T-cell (primary cell): ENCODE results near the gene ANKS6. TPM values are rescaled to one million over a fixed set of nuclear protein-coding genes. Genes with fewer than 3 reads are reported as not detected.

Experiments used
- ATAC-seq, 4 experiments: fragments of 200-7000 bp in 3 of 4; fragments of 150-1000 bp in 1 of 4; cut with Tn5 transposase; replicated peaks in 1 of 4; 1 replicate in 3 of 4; 2 replicates in 1 of 4; pipeline ENCODE4 v1.10.0; 2021; ENCODE audit warnings: moderate library complexity in 3 of 4, mild to moderate bottlenecking in 2 of 4, moderate number of reproducible peaks in 1 of 4
- CTCF ChIA-PET, 2 donors: fragments of 300-600 bp; sonication (Branson Sonifier 250); formaldehyde crosslinking; loops; one replicate each; lab custom pipeline; 2022; ENCODE audit warnings: antibody characterized with exemption in 2 of 2; lab: Charles Lee
- POLR2A ChIA-PET, 2 donors: fragments of 300-600 bp; sonication (Branson Sonifier 250); formaldehyde crosslinking; loops; one replicate each; lab custom pipeline; 2022; ENCODE audit warnings: antibody characterized with exemption in 2 of 2; lab: Charles Lee
- DNase-seq, 35 experiments: peaks; one replicate each; pipeline versions ENCODE4 v3.0.0 to v3.0.0-alpha.2; 2013 to 2023
- H3K27ac ChIP-seq: one replicate; pipeline ENCODE4 v1.5.1; 2013; ENCODE audit warnings: low read length
- H3K27me3 ChIP-seq, 2 experiments: replicated peaks in 1 of 2; 1 replicate in 1 of 2; 2 replicates in 1 of 2; pipeline versions ENCODE4 v1.6.1 to v1.7.0; 2013; ENCODE audit warnings: low read length in 1 of 2, mixed read lengths in 1 of 2; ENCODE audit not compliant: control insufficient read depth in 2 of 2, insufficient read depth in 2 of 2; ENCODE audit errors: extremely low read depth in 1 of 2
- H3K36me3 ChIP-seq, 2 donors: 1 replicate in 1 of 2; 2 replicates in 1 of 2; pipeline versions ENCODE4 v1.6.1 to v1.7.0; 2013; ENCODE audit warnings: low read length in 1 of 2; ENCODE audit not compliant: control insufficient read depth in 2 of 2, insufficient read depth in 1 of 2; ENCODE audit errors: extremely low read depth in 1 of 2
- H3K4me1 ChIP-seq, 2 experiments: 1 replicate in 1 of 2; 2 replicates in 1 of 2; pipeline versions ENCODE4 v1.6.1 to v1.7.0; 2013; ENCODE audit warnings: low read length in 2 of 2, mixed read lengths in 1 of 2; ENCODE audit not compliant: insufficient read depth in 2 of 2, control insufficient read depth in 1 of 2; ENCODE audit errors: extremely low read depth in 1 of 2
- H3K4me3 ChIP-seq, 2 donors: 1 replicate in 1 of 2; 2 replicates in 1 of 2; pipeline versions ENCODE4 v1.5.1 to v1.7.0; 2013; ENCODE audit warnings: mild to moderate bottlenecking in 2 of 2, low read length in 1 of 2, moderate library complexity in 1 of 2; ENCODE audit not compliant: control insufficient read depth in 1 of 2; ENCODE audit errors: extremely low read depth in 1 of 2
- H3K9me3 ChIP-seq: 2 replicates; pipeline ENCODE4 v1.7.0; 2013
- H3K27ac Mint-ChIP-seq, 2 donors: one replicate each; pipeline ENCODE4 v1.8.0; 2020 to 2021; ENCODE audit warnings: mild to moderate bottlenecking in 2 of 2, mixed read lengths in 2 of 2
- H3K27me3 Mint-ChIP-seq, 2 donors: one replicate each; pipeline ENCODE4 v1.8.0; 2021 to 2022; ENCODE audit warnings: mixed read lengths in 2 of 2
- H3K36me3 Mint-ChIP-seq: one replicate; pipeline ENCODE4 v1.8.0; 2021; ENCODE audit warnings: mixed read lengths
- H3K4me1 Mint-ChIP-seq, 3 donors: one replicate each; pipeline ENCODE4 v1.8.0; 2020 to 2022; ENCODE audit warnings: mixed read lengths in 3 of 3, mild to moderate bottlenecking in 1 of 3
- H3K4me3 Mint-ChIP-seq, 3 donors: one replicate each; pipeline ENCODE4 v1.8.0; 2020 to 2022; ENCODE audit warnings: mild to moderate bottlenecking in 3 of 3, mixed read lengths in 3 of 3, moderate library complexity in 3 of 3
- H3K9me3 Mint-ChIP-seq, 3 donors: one replicate each; pipeline ENCODE4 v1.8.0; 2020 to 2022; ENCODE audit warnings: mixed read lengths in 3 of 3
- WGBS: methylation state at CpG from one replicate; pipeline ENCODE4 v1.1.5; 2013; ENCODE audit warnings: missing lambda C conversion rate; ENCODE audit not compliant: insufficient coverage; 5-methylcytosine and 5-hydroxymethylcytosine counted together
- total RNA-seq, 35 experiments: library from RNA in 6 of 35; stranded (reverse) in 6 of 35; fragments of 120-200 nt in 1 of 35; gene quantifications; one replicate each; pipeline versions ENCODE4 v1.2.1 to v1.2.4 and lab custom pipeline; 2013 to 2026

The ANKS6 gene
- total RNA-seq, 5 donors from 2014 or later (not counting 1 experiment from before 2014, with no cell fraction given), result 11.7 to 19.0 (median 14.1) TPM

DNA sequence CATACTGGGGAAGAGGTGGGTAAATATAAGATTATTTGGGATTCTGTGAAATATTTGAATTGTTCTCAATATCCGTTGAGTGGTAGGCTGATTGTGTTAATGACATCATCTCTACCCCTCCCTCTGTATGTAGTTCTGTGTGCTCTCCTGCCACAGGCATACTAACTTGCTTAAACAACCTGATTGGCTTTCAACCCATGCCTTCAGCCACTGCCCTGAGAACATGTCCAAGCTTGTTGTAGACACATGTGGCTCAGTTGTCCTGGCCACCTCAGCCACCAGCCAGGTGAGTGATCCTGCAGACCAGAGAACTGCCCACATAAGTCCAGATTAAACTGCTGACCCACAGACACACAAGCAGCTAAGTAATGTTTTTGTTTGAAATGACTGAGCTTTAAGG is 31.1 kb downstream of the ANKS6 start:
- H3K27me3 Mint-ChIP-seq, result no peaks in the 10 kb centered on the region
- POLR2A ChIA-PET, result no interaction called here
- peaks cover 68% of the 10 kb centered on the region for H3K36me3 Mint-ChIP-seq
- Histone ChIP-seq H3K27me3 (no peaks in the 10 kb centered on the region), H3K4me1 (no peaks in the 10 kb centered on the region), H3K9me3 (no peaks in the 10 kb centered on the region), H3K27ac (no peak overlapping the region), H3K36me3 (peaks cover 4 to 19% of the 10 kb centered on the region in 2 donors), H3K4me3 (no peak overlapping the region)
- no peaks in the 10 kb centered on the region for H3K4me1 Mint-ChIP-seq
- whole genome bisulfite sequencing, result no CpG with 5 or more reads among the region's 1 CpG
- no peak for ATAC-seq
- no peak overlapping the region for H3K27ac Mint-ChIP-seq
- no peak overlapping the region for H3K4me3 Mint-ChIP-seq
- CTCF ChIA-PET, result interaction anchor here in 1 of 2 donors (1.0 kb wide), 1 partner anchor 10 kb away, joined by 3 read pairs; no protein-coding TSS in a partner anchor
- no peak for DNase-seq
- peaks cover 0 to 5% (median 2%) of the 10 kb centered on the region in 3 donors for H3K9me3 Mint-ChIP-seq

DNA sequence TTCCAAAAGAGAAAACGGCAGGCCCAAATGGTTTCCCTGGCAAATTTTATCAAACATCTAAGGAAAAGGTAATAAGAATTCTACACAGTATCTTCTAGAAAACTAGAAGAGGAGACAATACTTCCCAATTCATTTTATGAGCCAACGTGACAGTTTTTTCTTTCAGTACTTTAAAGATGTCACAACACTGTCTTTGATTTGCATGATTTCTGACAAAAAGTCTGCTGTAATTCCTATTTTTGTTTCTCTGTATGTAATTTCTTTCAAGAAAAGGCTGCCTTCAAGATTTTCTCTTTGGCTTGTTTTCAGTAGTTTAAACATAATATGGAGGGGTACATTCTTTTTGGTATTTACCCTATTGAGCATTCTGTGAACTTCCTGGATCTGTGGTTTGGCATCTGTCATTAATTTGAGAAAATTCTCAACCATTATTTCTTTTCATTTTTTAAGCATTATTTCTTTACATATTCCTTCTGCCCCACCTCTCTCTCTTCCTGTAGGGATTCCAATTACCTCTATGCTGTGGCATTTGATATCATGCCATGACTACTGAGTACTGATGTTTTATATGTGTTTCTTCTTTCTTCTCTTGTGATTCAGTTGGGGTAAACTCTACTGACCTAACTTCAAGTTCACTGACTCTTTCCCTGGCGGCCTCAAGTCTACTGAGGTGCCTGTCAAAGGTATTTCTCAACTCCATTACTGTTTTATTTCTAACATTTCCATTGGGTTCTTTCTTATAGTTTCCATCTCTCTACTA is 32.2 kb downstream of the ANKS6 start:
- POLR2A ChIA-PET, result no interaction called here

DNA sequence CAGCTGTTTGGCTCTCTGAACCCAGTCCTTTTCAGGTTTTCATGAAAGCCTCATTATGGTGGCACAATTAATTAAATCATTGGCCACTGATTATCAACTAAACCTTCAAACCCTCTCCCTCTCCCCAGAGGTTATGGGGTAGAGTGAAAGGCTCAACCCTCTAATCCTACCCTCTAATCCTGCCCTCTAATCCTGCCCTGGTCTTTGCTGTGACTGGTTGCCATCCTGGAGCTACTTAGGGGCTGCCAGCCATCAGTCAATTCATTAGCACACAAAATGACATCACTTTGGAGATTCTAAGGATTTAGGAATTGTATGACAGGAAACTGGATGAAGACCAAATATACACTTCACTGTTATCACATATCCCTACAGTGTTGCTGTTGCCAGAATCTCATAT is 36.1 kb downstream of the ANKS6 start:
- Histone ChIP-seq H3K36me3 (peaks cover 4% of the 10 kb centered on the region in 2 donors), H3K4me3 (no peak overlapping the region), H3K27me3 (no peaks in the 10 kb centered on the region), H3K9me3 (peaks cover 2% of the 10 kb centered on the region), H3K4me1 (no peaks in the 10 kb centered on the region), H3K27ac (no peak overlapping the region)
- Mint-ChIP-seq H3K27ac (no peak overlapping the region), H3K27me3 (no peaks in the 10 kb centered on the region), H3K4me1 (no peaks in the 10 kb centered on the region), H3K9me3 (peaks cover 6 to 16% (median 8%) of the 10 kb centered on the region in 3 donors), H3K4me3 (no peak overlapping the region), H3K36me3 (peaks cover 66% of the 10 kb centered on the region)
- ATAC-seq, result no peak
- DNase-seq, result no peak
- POLR2A ChIA-PET, result no interaction called here
- CTCF ChIA-PET, result no interaction called here

More for the DNA sequence above, 32.2 kb downstream of the ANKS6 start:
- no peaks in the 10 kb centered on the region for H3K9me3 ChIP-seq
- H3K27me3 Mint-ChIP-seq, result no peaks in the 10 kb centered on the region
- H3K4me1 Mint-ChIP-seq, result no peaks in the 10 kb centered on the region
- CTCF ChIA-PET, result no interaction called here
- peaks cover 3 to 6% (median 3%) of the 10 kb centered on the region in 3 donors for H3K9me3 Mint-ChIP-seq
- H3K27ac ChIP-seq, result no peak overlapping the region
- H3K4me1 ChIP-seq, result no peaks in the 10 kb centered on the region
- H3K27ac Mint-ChIP-seq, result no peak overlapping the region
- no peaks in the 10 kb centered on the region for H3K27me3 ChIP-seq
- H3K36me3 Mint-ChIP-seq, result peaks cover 66% of the 10 kb centered on the region
- H3K36me3 ChIP-seq, result peaks cover 4 to 16% of the 10 kb centered on the region in 2 donors
- no peak for DNase-seq
- H3K4me3 Mint-ChIP-seq, result no peak overlapping the region
- ATAC-seq, result no peak
- 100% methylated on average over 1 of the region's 3 CpGs for WGBS
- H3K4me3 ChIP-seq, result no peak overlapping the region

DNA sequence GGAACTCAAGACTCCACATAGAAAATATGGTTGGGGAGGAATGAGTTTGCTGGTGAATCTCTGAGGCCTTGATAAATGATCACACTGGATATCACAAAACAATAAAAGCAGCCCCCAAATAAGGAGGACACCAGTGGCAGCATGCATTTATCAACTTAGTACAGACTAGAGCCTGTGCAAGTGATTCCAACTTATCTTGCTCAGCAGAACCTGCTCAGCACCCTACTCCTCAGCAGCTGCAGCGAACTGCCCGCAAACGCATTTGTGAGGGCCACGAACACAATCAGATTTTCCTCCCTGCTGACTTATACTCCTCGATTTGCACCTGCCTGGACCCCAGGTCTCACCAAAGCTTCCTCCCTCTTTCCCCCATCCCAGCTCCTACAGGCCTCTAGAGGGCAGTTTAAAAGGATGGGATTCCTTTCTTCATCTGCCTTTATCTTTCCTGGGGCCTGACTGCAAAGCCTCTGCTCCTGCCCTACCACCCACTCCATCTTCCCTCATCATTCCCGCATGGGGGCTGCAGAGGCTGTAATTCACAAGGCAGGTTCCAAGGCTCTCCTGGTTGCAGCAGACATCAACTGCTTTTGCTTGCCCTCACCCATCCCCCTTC is 41.2 kb downstream of the ANKS6 start:
- Mint-ChIP-seq H3K36me3 (peaks cover 78% of the 10 kb centered on the region), H3K4me1 (no peaks in the 10 kb centered on the region), H3K27me3 (no peaks in the 10 kb centered on the region), H3K4me3 (no peak overlapping the region), H3K9me3 (peaks cover 5 to 11% (median 6%) of the 10 kb centered on the region in 3 donors), H3K27ac (no peak overlapping the region)
- DNase-seq (no peak), ATAC-seq (no peak)
- Histone ChIP-seq H3K4me1 (no peaks in the 10 kb centered on the region), H3K4me3 (no peak overlapping the region), H3K9me3 (peaks cover 2% of the 10 kb centered on the region), H3K36me3 (peaks cover 8% of the 10 kb centered on the region in 2 donors), H3K27me3 (no peaks in the 10 kb centered on the region), H3K27ac (no peak overlapping the region)
- WGBS, result 93% methylated on average over 1 of the region's 6 CpGs
- POLR2A ChIA-PET, result no interaction called here
- CTCF ChIA-PET, result no interaction called here

DNA sequence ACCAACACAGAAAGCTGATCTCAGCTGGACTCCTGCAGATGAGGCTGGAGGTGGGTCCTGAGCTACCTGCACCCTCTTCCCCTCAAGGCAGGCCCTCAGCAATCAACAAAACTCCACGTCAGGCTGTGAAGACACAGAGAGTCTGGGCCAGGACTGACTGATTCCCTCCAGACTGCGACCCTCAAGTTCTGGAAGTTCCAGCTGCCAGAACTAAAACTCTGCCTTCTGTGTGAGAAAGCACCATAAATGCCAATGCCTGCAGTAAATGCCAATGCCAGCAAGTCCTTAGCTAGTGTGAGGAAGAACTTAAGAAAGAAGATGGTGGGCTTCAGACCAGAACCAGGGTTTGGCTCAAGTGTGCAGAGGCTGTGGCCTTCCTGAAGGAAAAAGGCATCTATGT is 45.1 kb downstream of the ANKS6 start:
- no peak for ATAC-seq
- H3K9me3 ChIP-seq, result no peaks in the 10 kb centered on the region
- Mint-ChIP-seq H3K27ac (no peak overlapping the region), H3K9me3 (no peaks in the 10 kb centered on the region), H3K27me3 (no peaks in the 10 kb centered on the region), H3K36me3 (peaks cover 78% of the 10 kb centered on the region), H3K4me1 (no peaks in the 10 kb centered on the region), H3K4me3 (no peak overlapping the region)
- CTCF ChIA-PET, result no interaction called here
- no peak for DNase-seq
- H3K4me3 ChIP-seq, result no peak overlapping the region
- H3K27me3 ChIP-seq, result no peaks in the 10 kb centered on the region
- peaks cover 8 to 9% of the 10 kb centered on the region in 2 donors for H3K36me3 ChIP-seq
- 89% methylated on average over 1 of the region's 2 CpGs for WGBS
- POLR2A ChIA-PET, result no interaction called here
- H3K4me1 ChIP-seq, result no peaks in the 10 kb centered on the region
- H3K27ac ChIP-seq, result no peak overlapping the region

DNA sequence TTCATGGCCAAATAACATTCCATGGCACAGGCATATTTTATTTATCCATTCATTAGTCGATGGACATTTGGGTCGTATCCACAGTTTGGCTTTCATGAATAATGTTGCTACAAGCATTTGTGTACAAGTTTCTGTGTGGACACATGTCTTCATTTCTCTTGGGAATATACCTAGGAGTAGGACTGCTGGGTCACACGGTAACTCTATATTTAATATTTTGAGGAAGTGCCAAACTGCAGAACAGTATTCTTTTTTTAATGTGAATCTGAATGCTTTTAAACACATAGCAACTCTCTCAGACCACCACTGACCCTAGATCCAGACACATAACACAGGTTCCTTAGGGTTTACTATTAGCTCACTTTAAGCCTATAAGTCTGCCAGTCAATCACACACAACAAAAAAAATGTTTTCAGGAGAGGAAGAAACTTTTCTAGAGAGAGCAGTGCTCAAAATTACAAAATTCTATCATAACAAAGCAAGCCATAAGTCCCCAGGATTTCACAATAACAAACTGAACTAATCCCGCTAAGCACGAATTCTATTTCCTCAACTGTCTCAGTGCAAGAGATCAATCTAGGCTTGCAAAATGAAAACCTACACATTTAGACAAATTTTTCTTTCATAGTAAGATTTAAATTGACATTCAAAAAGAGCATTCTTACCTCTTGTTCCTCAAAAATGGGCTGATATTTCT is 45.8 kb downstream of the ANKS6 start:
- Histone ChIP-seq H3K27me3 (no peaks in the 10 kb centered on the region), H3K9me3 (no peaks in the 10 kb centered on the region), H3K4me3 (no peak overlapping the region), H3K36me3 (peaks cover 4 to 7% of the 10 kb centered on the region in 2 donors), H3K27ac (no peak overlapping the region), H3K4me1 (no peaks in the 10 kb centered on the region)
- 100% methylated on average over 1 of the region's 5 CpGs for WGBS
- Mint-ChIP-seq H3K4me1 (no peaks in the 10 kb centered on the region), H3K9me3 (no peaks in the 10 kb centered on the region), H3K27me3 (no peaks in the 10 kb centered on the region), H3K36me3 (peaks cover 78% of the 10 kb centered on the region), H3K27ac (no peak overlapping the region), H3K4me3 (no peak overlapping the region)
- CTCF ChIA-PET, result no interaction called here
- no peak for ATAC-seq
- POLR2A ChIA-PET, result no interaction called here
- no peak for DNase-seq
